PC-9 (cell line): Measurements from ENCODE around the gene PATL2.

Experiments used
- CTCF ChIP-seq: fragments of 200-600 bp; sonication (generic); conservative IDR thresholded peaks from 2 replicates; pipeline ENCODE4 v1.6.1; 2017; ENCODE audit warnings: mixed run types, antibody characterized with exemption, mild to moderate bottlenecking, moderate library complexity
- EZH2 ChIP-seq: fragments of 200-600 bp; sonication (generic); IDR thresholded peaks from 2 replicates; pipeline ENCODE4 v1.8.0; 2017; ENCODE audit warnings: antibody characterized with exemption, low read depth

GRCh38 chr15:44715797-44716334 lies 4.7 kb upstream of the PATL2 start:
- no peak for TF ChIP-seq CTCF
- TF ChIP-seq EZH2, result no peak
